SU-DHL-6 (cell line): Measurements from ENCODE around the gene DRAXIN.

ENCODE experiments used
- H2AFZ ChIP-seq: fragments of 200-600 bp; sonication (generic); 2 replicates; pipeline ENCODE4 v1.6.1; 2014; ENCODE audit warnings: low read depth, mild to moderate bottlenecking, moderate library complexity, mixed read lengths, antibody characterized with exemption, low read length; ENCODE audit not compliant: severe bottlenecking
- H3F3A ChIP-seq: fragments of 200-600 bp; shearing (Covaris generic); 2 replicates; pipeline ENCODE4 v1.6.0; 2016; ENCODE audit warnings: antibody characterized with exemption, mild to moderate bottlenecking; ENCODE audit not compliant: insufficient read depth
- H3K27ac ChIP-seq: fragments of 200-600 bp; sonication (generic); 2 replicates; pipeline ENCODE4 v1.5.1; 2016; ENCODE audit warnings: low read depth, mild to moderate bottlenecking, low read length, moderate library complexity, mixed read lengths
- H3K27me3 ChIP-seq: fragments of 200-600 bp; sonication (generic), shearing (Covaris generic); 2 replicates; pipeline ENCODE4 v1.6.0; 2014; ENCODE audit warnings: mild to moderate bottlenecking, low read length
- H3K36me3 ChIP-seq: fragments of 200-600 bp; sonication (generic); 2 replicates; pipeline ENCODE4 v1.6.1; 2014; ENCODE audit warnings: mild to moderate bottlenecking, low read length, mixed read lengths
- H3K4me2 ChIP-seq: fragments of 300-600, 200-600 bp; shearing (Covaris generic), sonication (generic); 2 replicates; pipeline ENCODE4 v1.6.0; 2014; ENCODE audit warnings: low read length, low read depth, mild to moderate bottlenecking; ENCODE audit not compliant: poor library complexity, severe bottlenecking
- H3K4me3 ChIP-seq: fragments of 200-600 bp; sonication (generic); 2 replicates; pipeline ENCODE4 v1.5.1; 2014; ENCODE audit warnings: antibody characterized with exemption, low read length, mild to moderate bottlenecking, mixed read lengths; ENCODE audit not compliant: insufficient read depth, poor library complexity, severe bottlenecking
- H3K79me2 ChIP-seq: fragments of 200-600 bp; sonication (generic); 2 replicates; pipeline ENCODE4 v1.6.1; 2014; ENCODE audit warnings: mild to moderate bottlenecking, low read length, moderate library complexity; ENCODE audit not compliant: insufficient read depth
- H3K9ac ChIP-seq: fragments of 200-600 bp; sonication (generic); 2 replicates; pipeline ENCODE4 v1.7.0; 2014; ENCODE audit warnings: mild to moderate bottlenecking, low read length
- H3K9me2 ChIP-seq: fragments of 200-600 bp; sonication (generic); replicated peaks from 2 replicates; pipeline ENCODE4 v1.6.1; 2014; ENCODE audit warnings: low read length; ENCODE audit not compliant: insufficient read depth
- H3K9me3 ChIP-seq: fragments of 200-600 bp; sonication (generic); 2 replicates; pipeline ENCODE4 v1.6.1; 2014; ENCODE audit warnings: low read length, mixed read lengths; ENCODE audit not compliant: insufficient read depth
- H4K20me1 ChIP-seq: fragments of 200-600 bp; sonication (generic); 2 replicates; pipeline ENCODE4 v1.6.1; 2014; ENCODE audit warnings: low read depth, mild to moderate bottlenecking, antibody characterized with exemption, low read length, moderate library complexity, mixed read lengths
- EZH2phosphoT487 ChIP-seq: fragments of 200-600 bp; sonication (generic), shearing (Covaris generic); conservative IDR thresholded peaks from 2 replicates; pipeline ENCODE4 v1.6.1; 2018; ENCODE audit warnings: mild to moderate bottlenecking, antibody characterized with exemption, low read length, moderate library complexity, mixed read lengths
- TF ChIP-seq, protein P1 (sequence below): fragments of 200-600 bp; sonication (generic); IDR thresholded peaks from one replicate; pipeline ENCODE4 v1.5.1; 2017; ENCODE audit warnings: antibody characterized with exemption, mild to moderate bottlenecking, low read length, moderate library complexity; ENCODE audit not compliant: insufficient read depth, poor library complexity, severe bottlenecking

DRAXIN gene

GRCh38 chr1:11674488-11674887 is 17.0 kb upstream of the DRAXIN start:
- Histone ChIP-seq H3K4me3 (no peak overlapping the region), H4K20me1 (no peaks in the 10 kb centered on the region), H3F3A (no peaks in the 10 kb centered on the region), H3K36me3 (no peaks in the 10 kb centered on the region), H3K9me3 (no peaks in the 10 kb centered on the region), H3K79me2 (no peaks in the 10 kb centered on the region), H3K27ac (no peak overlapping the region), H3K27me3 (no peaks in the 10 kb centered on the region), H3K4me2 (no peak overlapping the region), H3K9me2 (no peaks in the 10 kb centered on the region), H2AFZ (no peak overlapping the region), H3K9ac (no peak overlapping the region)
- TF ChIP-seq EZH2phosphoT487: no peak
- TF ChIP-seq, protein P1, sequence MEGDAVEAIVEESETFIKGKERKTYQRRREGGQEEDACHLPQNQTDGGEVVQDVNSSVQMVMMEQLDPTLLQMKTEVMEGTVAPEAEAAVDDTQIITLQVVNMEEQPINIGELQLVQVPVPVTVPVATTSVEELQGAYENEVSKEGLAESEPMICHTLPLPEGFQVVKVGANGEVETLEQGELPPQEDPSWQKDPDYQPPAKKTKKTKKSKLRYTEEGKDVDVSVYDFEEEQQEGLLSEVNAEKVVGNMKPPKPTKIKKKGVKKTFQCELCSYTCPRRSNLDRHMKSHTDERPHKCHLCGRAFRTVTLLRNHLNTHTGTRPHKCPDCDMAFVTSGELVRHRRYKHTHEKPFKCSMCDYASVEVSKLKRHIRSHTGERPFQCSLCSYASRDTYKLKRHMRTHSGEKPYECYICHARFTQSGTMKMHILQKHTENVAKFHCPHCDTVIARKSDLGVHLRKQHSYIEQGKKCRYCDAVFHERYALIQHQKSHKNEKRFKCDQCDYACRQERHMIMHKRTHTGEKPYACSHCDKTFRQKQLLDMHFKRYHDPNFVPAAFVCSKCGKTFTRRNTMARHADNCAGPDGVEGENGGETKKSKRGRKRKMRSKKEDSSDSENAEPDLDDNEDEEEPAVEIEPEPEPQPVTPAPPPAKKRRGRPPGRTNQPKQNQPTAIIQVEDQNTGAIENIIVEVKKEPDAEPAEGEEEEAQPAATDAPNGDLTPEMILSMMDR: no peak

DNA sequence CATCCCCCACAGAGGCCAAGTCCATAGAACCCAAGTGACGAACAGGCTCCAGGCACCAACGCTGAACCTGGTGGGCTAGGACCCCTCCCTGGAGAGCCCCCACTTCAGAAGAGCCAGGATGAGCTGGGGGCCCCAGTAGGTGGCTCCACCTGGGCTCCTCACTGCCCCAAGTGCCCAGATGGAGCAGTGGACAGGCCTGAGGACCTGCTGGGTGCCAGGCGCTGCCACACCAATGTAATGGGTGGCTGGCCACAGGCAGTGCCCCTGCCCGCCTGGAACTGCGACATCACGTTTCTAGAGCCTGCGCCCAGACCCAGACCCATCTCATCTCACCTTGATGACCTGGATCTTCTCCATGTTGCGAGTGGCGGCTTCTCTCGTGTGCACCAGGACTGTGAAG is 16.2 kb upstream of the DRAXIN start:
- no peaks in the 10 kb centered on the region for H4K20me1 ChIP-seq
- no peaks in the 10 kb centered on the region for H3K79me2 ChIP-seq
- H3K4me2 ChIP-seq: no peak overlapping the region
- H3K4me3 ChIP-seq: no peak overlapping the region
- no peak for TF ChIP-seq EZH2phosphoT487
- TF ChIP-seq, protein P1: no peak
- H2AFZ ChIP-seq: no peak overlapping the region
- H3K27ac ChIP-seq: no peak overlapping the region
- no peaks in the 10 kb centered on the region for H3K36me3 ChIP-seq
- no peaks in the 10 kb centered on the region for H3K9me3 ChIP-seq
- H3K27me3 ChIP-seq: no peaks in the 10 kb centered on the region
- no peaks in the 10 kb centered on the region for H3K9me2 ChIP-seq
- H3F3A ChIP-seq: no peaks in the 10 kb centered on the region
- no peak overlapping the region for H3K9ac ChIP-seq

DNA sequence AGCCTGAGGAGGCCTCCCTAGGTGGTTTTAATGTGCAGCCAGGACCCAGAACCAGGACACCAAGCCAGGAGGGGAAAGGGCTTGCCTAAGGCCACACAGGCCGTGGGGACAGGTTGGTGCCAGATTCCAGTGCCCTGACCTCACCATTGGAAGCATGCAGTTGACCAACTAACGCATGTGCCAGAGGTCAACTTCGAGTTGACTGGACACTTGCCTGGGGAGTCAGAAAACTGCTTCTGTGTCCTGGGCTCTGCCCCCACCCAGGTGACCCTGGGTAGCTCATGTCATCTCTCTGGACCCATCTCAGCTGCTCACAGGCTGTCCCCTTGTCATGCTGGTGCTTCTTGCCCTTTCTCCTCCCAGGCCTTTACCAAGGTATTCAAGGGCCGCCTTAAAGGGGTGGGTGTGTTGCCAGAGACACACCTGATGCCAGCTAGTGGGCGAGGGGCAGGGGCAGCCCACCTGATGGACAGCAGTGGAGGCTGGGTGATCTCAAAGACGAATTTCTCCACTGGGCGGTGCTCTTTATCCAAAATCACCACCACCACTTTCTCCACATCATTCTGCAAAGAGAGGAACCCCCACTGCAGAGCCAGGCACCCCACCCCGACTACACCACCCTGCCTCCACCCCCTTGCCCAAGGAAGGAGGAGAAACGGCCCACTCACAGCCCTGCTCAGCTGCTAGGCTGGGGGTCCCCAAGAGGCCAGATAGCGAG is 15.0 kb upstream of the DRAXIN start:
- no peaks in the 10 kb centered on the region for H3K27me3 ChIP-seq
- no peak overlapping the region for H3K27ac ChIP-seq
- no peaks in the 10 kb centered on the region for H3K9me2 ChIP-seq
- no peaks in the 10 kb centered on the region for H3K36me3 ChIP-seq
- H3K79me2 ChIP-seq: no peaks in the 10 kb centered on the region
- no peak for TF ChIP-seq EZH2phosphoT487
- TF ChIP-seq, protein P1: no peak
- H2AFZ ChIP-seq: no peak overlapping the region
- H3K9me3 ChIP-seq: no peaks in the 10 kb centered on the region
- H3K4me2 ChIP-seq: no peak overlapping the region
- no peaks in the 10 kb centered on the region for H4K20me1 ChIP-seq
- H3K4me3 ChIP-seq: no peak overlapping the region
- no peak overlapping the region for H3K9ac ChIP-seq
- H3F3A ChIP-seq: no peaks in the 10 kb centered on the region
